ENCODE data around the gene SGCA. TPM values are rescaled to one million over a fixed set of nuclear protein-coding genes. Genes with fewer than 3 reads are reported as not detected.
A peak's percentile ranks its signal among the peaks of the same experiment; 100 is the strongest.

The SGCA gene
- total and polyA plus RNA-seq, 2 of the 13 experiments (the other 11 are each of a cell fraction or from before 2014, with no cell fraction given) = not detected

- TF ChIP-seq ZNF646 (CRISPR knock-in tag; IDR thresholded peaks at IDR 0.05) = 0 out of 2 replicates have a peak, but pooled peaks have one; percentile 43
- TF ChIP-seq, protein P1, sequence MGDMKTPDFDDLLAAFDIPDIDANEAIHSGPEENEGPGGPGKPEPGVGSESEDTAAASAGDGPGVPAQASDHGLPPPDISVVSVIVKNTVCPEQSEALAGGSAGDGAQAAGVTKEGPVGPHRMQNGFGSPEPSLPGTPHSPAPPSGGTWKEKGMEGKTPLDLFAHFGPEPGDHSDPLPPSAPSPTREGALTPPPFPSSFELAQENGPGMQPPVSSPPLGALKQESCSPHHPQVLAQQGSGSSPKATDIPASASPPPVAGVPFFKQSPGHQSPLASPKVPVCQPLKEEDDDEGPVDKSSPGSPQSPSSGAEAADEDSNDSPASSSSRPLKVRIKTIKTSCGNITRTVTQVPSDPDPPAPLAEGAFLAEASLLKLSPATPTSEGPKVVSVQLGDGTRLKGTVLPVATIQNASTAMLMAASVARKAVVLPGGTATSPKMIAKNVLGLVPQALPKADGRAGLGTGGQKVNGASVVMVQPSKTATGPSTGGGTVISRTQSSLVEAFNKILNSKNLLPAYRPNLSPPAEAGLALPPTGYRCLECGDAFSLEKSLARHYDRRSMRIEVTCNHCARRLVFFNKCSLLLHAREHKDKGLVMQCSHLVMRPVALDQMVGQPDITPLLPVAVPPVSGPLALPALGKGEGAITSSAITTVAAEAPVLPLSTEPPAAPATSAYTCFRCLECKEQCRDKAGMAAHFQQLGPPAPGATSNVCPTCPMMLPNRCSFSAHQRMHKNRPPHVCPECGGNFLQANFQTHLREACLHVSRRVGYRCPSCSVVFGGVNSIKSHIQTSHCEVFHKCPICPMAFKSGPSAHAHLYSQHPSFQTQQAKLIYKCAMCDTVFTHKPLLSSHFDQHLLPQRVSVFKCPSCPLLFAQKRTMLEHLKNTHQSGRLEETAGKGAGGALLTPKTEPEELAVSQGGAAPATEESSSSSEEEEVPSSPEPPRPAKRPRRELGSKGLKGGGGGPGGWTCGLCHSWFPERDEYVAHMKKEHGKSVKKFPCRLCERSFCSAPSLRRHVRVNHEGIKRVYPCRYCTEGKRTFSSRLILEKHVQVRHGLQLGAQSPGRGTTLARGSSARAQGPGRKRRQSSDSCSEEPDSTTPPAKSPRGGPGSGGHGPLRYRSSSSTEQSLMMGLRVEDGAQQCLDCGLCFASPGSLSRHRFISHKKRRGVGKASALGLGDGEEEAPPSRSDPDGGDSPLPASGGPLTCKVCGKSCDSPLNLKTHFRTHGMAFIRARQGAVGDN (CRISPR knock-in tag; IDR thresholded peaks at IDR 0.05) = peak; percentile 38; the same call in 1 of the 2 replicates
- TF ChIP-seq PAXIP1 (CRISPR knock-in tag; conservative IDR thresholded peaks at IDR 0.05) = no peak
- peak; percentile 58; the same call in 1 of the 2 replicates for TF ChIP-seq HNF4A (CRISPR knock-in tag; IDR thresholded peaks at IDR 0.05)
- TF ChIP-seq, protein P2, sequence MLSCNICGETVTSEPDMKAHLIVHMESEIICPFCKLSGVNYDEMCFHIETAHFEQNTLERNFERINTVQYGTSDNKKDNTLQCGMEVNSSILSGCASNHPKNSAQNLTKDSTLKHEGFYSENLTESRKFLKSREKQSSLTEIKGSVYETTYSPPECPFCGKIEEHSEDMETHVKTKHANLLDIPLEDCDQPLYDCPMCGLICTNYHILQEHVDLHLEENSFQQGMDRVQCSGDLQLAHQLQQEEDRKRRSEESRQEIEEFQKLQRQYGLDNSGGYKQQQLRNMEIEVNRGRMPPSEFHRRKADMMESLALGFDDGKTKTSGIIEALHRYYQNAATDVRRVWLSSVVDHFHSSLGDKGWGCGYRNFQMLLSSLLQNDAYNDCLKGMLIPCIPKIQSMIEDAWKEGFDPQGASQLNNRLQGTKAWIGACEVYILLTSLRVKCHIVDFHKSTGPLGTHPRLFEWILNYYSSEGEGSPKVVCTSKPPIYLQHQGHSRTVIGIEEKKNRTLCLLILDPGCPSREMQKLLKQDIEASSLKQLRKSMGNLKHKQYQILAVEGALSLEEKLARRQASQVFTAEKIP (CRISPR knock-in tag; IDR thresholded peaks at IDR 0.05; ENCODE audit: borderline replicate concordance) = no peak
- TF ChIP-seq XBP1 (CRISPR knock-in tag; IDR thresholded peaks at IDR 0.05) = no peak
- TF ChIP-seq FOSL1 (CRISPR knock-in tag; IDR thresholded peaks at IDR 0.05; ENCODE audit: borderline replicate concordance) = no peak
- no peak for TF ChIP-seq ZNF501 (CRISPR knock-in tag; IDR thresholded peaks at IDR 0.05)
- no peak for TF ChIP-seq ZNF672 (CRISPR knock-in tag; IDR thresholded peaks at IDR 0.05)
- peak; percentile 41; the same call in 1 of the 2 replicates for TF ChIP-seq ZFX (CRISPR knock-in tag; IDR thresholded peaks at IDR 0.05; ENCODE audit: low read depth)
Observed at GRCh38 chr17:50146230-50146926, 19.4 kb upstream of the SGCA start (continued).
